Prostate gland (tissue), 2 donors: Measurements from ENCODE around the gene SDR9C7. TPM values are rescaled to one million over a fixed set of nuclear protein-coding genes. Genes with fewer than 3 reads are reported as not detected.

Experiments
- DNase-seq: peaks from one replicate; pipeline ENCODE4 v3.0.0-alpha.2; 2019; ENCODE audit warnings: low spot score
- H3K27ac ChIP-seq, 2 donors: fragments of 200-600 bp; sonication (generic); 2 replicates each; pipeline ENCODE4 v1.5.1; 2017 to 2019
- H3K27me3 ChIP-seq: fragments of 200-600 bp; sonication (generic); replicated peaks from 2 replicates; pipeline ENCODE4 v1.5.1; 2019; ENCODE audit not compliant: insufficient read depth
- H3K36me3 ChIP-seq, 2 donors: fragments of 200-600 bp; sonication (generic); 1 replicate in 1 of 2; 2 replicates in 1 of 2; pipeline versions ENCODE4 v1.5.1 to v1.8.1; 2017 to 2019
- H3K4me1 ChIP-seq: fragments of 200-600 bp; sonication (generic); replicated peaks from 2 replicates; pipeline ENCODE4 v1.5.1; 2019
- H3K4me3 ChIP-seq, 2 donors: fragments of 200-600 bp; sonication (generic); 2 replicates each; pipeline ENCODE4 v1.5.1; 2017 to 2019
- H3K9me3 ChIP-seq: fragments of 200-600 bp; sonication (generic); 2 replicates; pipeline ENCODE4 v1.5.1; 2017
- CTCF ChIP-seq, 4 experiments: fragments of 200-600 bp in 2 of 4; fragments of 450-650 bp in 2 of 4; sonication (generic) in 2 of 4; IDR thresholded peaks; 1 replicate in 3 of 4; 2 replicates in 1 of 4; pipeline ENCODE4 v1.5.1; 2016 to 2019; ENCODE audit warnings: antibody characterized with exemption in 4 of 4, mild to moderate bottlenecking in 2 of 4, moderate library complexity in 2 of 4
- POLR2A ChIP-seq: fragments of 450-650 bp; IDR thresholded peaks from one replicate; pipeline ENCODE4 v1.6.1; 2016; ENCODE audit warnings: antibody characterized with exemption, mild to moderate bottlenecking
- POLR2AphosphoS5 ChIP-seq: sonication (generic); formaldehyde crosslinking; IDR thresholded peaks from one replicate; pipeline ENCODE4 v1.6.1; 2017; ENCODE audit warnings: antibody characterized with exemption
- WGBS: methylation state at CpG from one replicate; pipeline ENCODE4 v1.1.5; 2018; 5-methylcytosine and 5-hydroxymethylcytosine counted together
- intact Hi-C: fragments of 100-400 bp; cut with DNase I; formaldehyde crosslinking; loops from one replicate; pipeline ENCODE4 v1.14.2; 2022
- total RNA-seq, 2 donors: library from RNA; depleted of rRNA; stranded (reverse); fragments of >200 nt; gene quantifications; one replicate each; pipeline ENCODE4 v1.1.0, GENCODE V29; 2016

Gene SDR9C7
- total RNA-seq, 2 donors from 2014 or later: 1.1 TPM; not detected in 1

- no peak overlapping the region for H3K4me3 ChIP-seq
- no peak overlapping the region for H3K27ac ChIP-seq
- TF ChIP-seq POLR2AphosphoS5: no peak
- TF ChIP-seq CTCF (IDR thresholded peaks at IDR 0.05): no peak
- TF ChIP-seq POLR2A: no peak
- H3K36me3 ChIP-seq: no peaks in the 10 kb centered on the region
- intact Hi-C loops: no loop called here
- peaks cover 3% of the 10 kb centered on the region for H3K4me1 ChIP-seq
- H3K9me3 ChIP-seq: no peaks in the 10 kb centered on the region
- no peak for DNase-seq
- H3K27me3 ChIP-seq: no peaks in the 10 kb centered on the region
Observed at GRCh38 chr12:56878010-56878339, 56.2 kb downstream of the SDR9C7 start.

- intact Hi-C loops: no loop called here
- no peak for DNase-seq
- Histone ChIP-seq H3K9me3 (no peaks in the 10 kb centered on the region), H3K27me3 (no peaks in the 10 kb centered on the region), H3K4me3 (no peak overlapping the region), H3K36me3 (no peaks in the 10 kb centered on the region), H3K27ac (no peak overlapping the region), H3K4me1 (peaks cover 3% of the 10 kb centered on the region)
- whole genome bisulfite sequencing: 59% methylated on average over 1 of the region's 1 CpG
- TF ChIP-seq CTCF (IDR thresholded peaks at IDR 0.05) (no peak), POLR2A (no peak), POLR2AphosphoS5 (no peak)
Observed at GRCh38 chr12:56877195-56878009, 56.8 kb downstream of the SDR9C7 start.

- WGBS: 56% methylated on average over 1 of the region's 1 CpG
- Histone ChIP-seq H3K9me3 (no peaks in the 10 kb centered on the region), H3K27ac (no peak overlapping the region), H3K27me3 (no peaks in the 10 kb centered on the region), H3K4me3 (no peak overlapping the region), H3K36me3 (no peaks in the 10 kb centered on the region), H3K4me1 (peaks cover 3% of the 10 kb centered on the region)
- DNase-seq: no peak
- TF ChIP-seq POLR2AphosphoS5: no peak
- no peak for TF ChIP-seq POLR2A
- no peak for TF ChIP-seq CTCF (IDR thresholded peaks at IDR 0.05)
- intact Hi-C loops: no loop called here
Observed at GRCh38 chr12:56874821-56875220, 59.4 kb downstream of the SDR9C7 start.

- H3K9me3 ChIP-seq: no peaks in the 10 kb centered on the region
- intact Hi-C loops: no loop called here
- TF ChIP-seq CTCF (IDR thresholded peaks at IDR 0.05) (no peak), POLR2A (no peak), POLR2AphosphoS5 (peak; percentile 30)
- peaks cover 3% of the 10 kb centered on the region for H3K4me1 ChIP-seq
- H3K27me3 ChIP-seq: no peaks in the 10 kb centered on the region
- no peak overlapping the region for H3K4me3 ChIP-seq
- no peak overlapping the region for H3K27ac ChIP-seq
- WGBS: 55% methylated on average over 1 of the region's 1 CpG
- DNase-seq: peak; percentile 11
- no peaks in the 10 kb centered on the region for H3K36me3 ChIP-seq
Observed at GRCh38 chr12:56873382-56873781, 60.8 kb downstream of the SDR9C7 start.

Other genes starting within 250 kb of the SDR9C7 start
- 100 to 1,000 TPM in 1 of 2 donors, 10 to 100 TPM in 1; 94.6 to 125 TPM for gene PTGES3, start 246.1 kb downstream of the SDR9C7 start, total RNA-seq
- 1,000 to 10,000 TPM in 1 of 2 donors, 100 to 1,000 TPM in 1; 912 to 1,347 TPM for gene NACA, start 209.1 kb downstream of the SDR9C7 start, total RNA-seq
- 10 to 100 TPM in 1 of 2 donors, 1 to 10 TPM in 1; 9.0 to 14.5 TPM for gene PRIM1, start 182.1 kb downstream of the SDR9C7 start, total RNA-seq
- 10 to 100 TPM; 25.4 to 36.4 TPM for gene HSD17B6, start 171.1 kb downstream of the SDR9C7 start, total RNA-seq
- 1 to 10 TPM; 4.4 to 7.8 TPM for gene RDH16, start 23.2 kb upstream of the SDR9C7 start, total RNA-seq
- 10 to 100 TPM in 1 of 2 donors, 1 to 10 TPM in 1; 5.8 to 15.6 TPM for gene ZBTB39, start 72.1 kb upstream of the SDR9C7 start, total RNA-seq
- gene TAC3, start 82.1 kb upstream of the SDR9C7 start, total RNA-seq: not detected
- gene MYO1A, start 115.7 kb upstream of the SDR9C7 start, total RNA-seq: under 1 TPM; 0.09 to 0.74 TPM
- gene NEMP1, start 144.4 kb upstream of the SDR9C7 start, total RNA-seq: 10 to 100 TPM; 10.8 to 13.0 TPM
- gene NAB2, start 154.7 kb upstream of the SDR9C7 start, total RNA-seq: 10 to 100 TPM; 19.0 to 65.5 TPM
- gene STAT6, start 177.0 kb upstream of the SDR9C7 start, total RNA-seq: 100 to 1,000 TPM; 124 to 237 TPM
- 100 to 1,000 TPM in 1 of 2 donors, 10 to 100 TPM in 1; 53.5 to 198 TPM for gene LRP1, start 194.1 kb upstream of the SDR9C7 start, total RNA-seq
- gene LRP1-AS, start 213.2 kb upstream of the SDR9C7 start, total RNA-seq: not detected